NCI-H2171 (cell line): Measurements from ENCODE around the gene NR5A1.

Experiments used
- DNase-seq: peaks from one replicate; lab custom pipeline; 2025; lab: John Stamatoyannopoulos, UW

Gene NR5A1

GRCh38 chr9:124514125-124514524, 6.9 kb upstream of the NR5A1 start:
- DNase-seq, result no peak

- no peak for DNase-seq
These were observed 6.3 kb upstream of the NR5A1 start for GRCh38 chr9:124513376-124513994.

- DNase-seq, result no peak
These were observed 5.6 kb upstream of the NR5A1 start for GRCh38 chr9:124512806-124513204.

- DNase-seq, result no peak
These were observed 4.9 kb upstream of the NR5A1 start for GRCh38 chr9:124511891-124512805.

- DNase-seq, result no peak
These were observed 4.2 kb upstream of the NR5A1 start for GRCh38 chr9:124511426-124511840.

DNA sequence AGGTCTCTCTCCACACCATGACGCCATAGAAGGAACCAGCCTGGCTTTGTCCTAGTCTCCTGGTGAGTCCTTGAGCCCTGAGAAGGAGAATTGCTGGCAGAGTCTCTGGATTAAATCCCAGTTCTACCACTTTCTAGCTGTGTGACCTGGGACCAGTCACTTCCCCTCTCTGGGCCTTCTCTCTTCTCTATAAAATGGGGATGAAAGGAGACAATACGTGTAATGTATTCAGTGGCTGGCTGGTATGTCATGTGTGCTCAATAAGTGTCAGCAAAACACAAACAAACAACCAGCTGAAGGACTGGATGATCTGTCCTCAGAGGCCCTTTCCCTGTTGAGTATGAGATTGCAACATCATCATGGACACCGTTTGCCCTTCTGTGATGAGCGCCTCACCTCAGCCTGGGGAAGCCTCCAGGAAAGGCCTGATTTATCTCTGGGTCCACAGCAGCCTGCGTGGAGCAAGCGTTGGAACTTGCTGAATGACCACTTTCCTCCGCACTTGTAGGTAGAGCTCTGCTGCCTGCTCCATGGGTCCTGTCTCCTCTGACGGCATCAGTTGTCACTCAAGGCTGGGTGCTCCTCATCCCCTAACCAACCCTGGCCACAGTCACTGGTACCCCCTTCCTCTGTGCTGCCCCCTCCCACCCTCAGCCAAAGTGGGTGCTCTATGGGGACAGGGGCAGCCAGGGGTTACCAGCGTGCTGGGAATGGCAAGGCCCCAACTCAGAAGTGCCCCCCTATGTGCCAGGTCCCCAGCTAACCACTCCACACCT, 3.6 kb upstream of the NR5A1 start:
- DNase-seq, result no peak

DNA sequence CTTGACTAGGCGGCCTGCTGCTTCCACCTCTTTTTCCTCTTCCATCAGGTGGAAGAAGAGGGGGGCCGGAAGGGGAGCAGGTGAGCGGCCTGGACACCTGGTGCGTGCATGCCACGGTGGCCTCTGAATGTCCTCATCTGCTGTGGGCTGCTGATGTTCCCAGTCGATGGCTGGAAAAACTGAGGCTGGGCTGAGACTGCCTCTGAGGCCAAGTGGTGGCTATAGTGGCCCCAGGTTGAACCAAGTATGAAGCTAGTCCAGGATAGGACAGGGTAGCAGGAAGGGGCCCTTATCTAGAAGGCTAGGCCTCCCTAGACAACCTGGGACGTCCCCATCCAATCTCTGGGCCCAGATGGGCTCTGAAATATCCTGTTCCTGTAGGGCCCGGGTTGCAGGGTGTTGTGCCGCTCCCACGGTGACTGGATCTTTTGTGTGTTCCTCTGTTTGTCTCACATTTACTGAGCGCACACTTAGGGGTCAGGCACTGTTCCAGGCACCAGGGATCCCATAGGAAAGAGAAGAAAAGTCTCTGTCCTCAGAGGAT, 753 bp upstream of the NR5A1 start:
- DNase-seq, result no peak

- DNase-seq, result no peak
These were observed 766 bp downstream of the NR5A1 start for GRCh38 chr9:124506433-124506832.

DNA sequence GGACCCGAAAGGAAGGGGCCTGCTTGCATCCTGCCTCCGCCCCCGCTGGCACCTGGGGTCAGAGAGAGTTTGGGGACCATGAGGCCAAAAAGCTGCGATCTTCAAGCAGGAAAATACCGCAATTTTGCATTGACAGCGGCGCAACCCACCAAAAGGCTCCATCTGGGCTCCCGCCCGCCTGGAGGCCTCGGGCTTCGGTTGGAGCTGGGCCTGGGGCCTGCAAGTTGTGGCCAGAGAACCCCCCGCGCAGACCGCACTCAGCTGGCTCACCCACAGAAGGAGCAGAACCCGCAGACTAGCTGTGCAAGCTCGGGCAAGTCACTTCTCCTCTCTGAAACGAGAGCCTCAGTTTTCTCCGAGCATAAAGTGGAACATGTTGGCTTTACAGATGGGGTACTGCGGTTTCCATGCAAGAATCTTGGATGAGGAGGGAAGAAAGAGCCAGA, 1.3 kb downstream of the NR5A1 start:
- no peak for DNase-seq

- DNase-seq, result no peak
These were observed 1.9 kb downstream of the NR5A1 start for GRCh38 chr9:124505006-124505900.

GRCh38 chr9:124504530-124505005, 2.6 kb downstream of the NR5A1 start:
- DNase-seq, result no peak

DNA sequence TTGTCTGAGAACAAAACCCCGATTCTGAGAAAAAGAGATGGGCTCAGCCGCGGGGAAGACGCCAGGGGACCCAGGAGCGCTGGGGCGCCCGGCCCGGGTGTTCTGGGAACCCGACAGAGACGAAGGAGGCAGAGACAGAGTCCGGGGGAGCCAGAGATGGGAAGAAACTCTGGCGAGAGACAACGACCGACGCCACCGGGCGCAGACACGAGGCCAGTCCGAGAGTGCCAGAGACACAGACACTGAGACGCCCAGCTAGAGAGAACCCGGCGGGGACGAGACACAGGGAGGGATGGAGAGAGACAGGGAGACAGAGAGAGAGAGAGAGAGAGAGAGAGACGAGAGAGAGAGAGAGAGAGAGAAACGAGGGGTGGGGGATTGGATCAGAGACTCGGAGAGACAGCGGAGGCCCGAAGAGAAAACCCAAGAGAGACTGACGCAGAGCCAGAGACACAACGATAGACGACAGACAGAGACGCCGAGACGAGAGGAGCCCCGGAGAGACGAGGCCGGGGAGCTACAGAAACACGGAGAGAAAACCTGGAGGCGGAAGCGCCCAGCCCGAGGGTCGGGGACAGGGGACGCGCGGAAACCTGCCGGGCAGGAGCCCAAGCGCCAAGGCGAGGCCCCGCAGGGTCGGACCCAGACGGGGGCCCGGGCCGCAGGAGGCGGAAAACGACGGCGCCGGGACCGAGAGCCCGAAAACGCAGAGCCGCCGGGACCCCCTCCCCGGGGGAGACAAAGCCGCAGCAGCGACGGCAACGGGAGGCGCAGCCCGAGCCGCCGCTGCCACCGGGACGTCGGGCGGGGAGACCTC, 3.3 kb downstream of the NR5A1 start:
- no peak for DNase-seq

DNA sequence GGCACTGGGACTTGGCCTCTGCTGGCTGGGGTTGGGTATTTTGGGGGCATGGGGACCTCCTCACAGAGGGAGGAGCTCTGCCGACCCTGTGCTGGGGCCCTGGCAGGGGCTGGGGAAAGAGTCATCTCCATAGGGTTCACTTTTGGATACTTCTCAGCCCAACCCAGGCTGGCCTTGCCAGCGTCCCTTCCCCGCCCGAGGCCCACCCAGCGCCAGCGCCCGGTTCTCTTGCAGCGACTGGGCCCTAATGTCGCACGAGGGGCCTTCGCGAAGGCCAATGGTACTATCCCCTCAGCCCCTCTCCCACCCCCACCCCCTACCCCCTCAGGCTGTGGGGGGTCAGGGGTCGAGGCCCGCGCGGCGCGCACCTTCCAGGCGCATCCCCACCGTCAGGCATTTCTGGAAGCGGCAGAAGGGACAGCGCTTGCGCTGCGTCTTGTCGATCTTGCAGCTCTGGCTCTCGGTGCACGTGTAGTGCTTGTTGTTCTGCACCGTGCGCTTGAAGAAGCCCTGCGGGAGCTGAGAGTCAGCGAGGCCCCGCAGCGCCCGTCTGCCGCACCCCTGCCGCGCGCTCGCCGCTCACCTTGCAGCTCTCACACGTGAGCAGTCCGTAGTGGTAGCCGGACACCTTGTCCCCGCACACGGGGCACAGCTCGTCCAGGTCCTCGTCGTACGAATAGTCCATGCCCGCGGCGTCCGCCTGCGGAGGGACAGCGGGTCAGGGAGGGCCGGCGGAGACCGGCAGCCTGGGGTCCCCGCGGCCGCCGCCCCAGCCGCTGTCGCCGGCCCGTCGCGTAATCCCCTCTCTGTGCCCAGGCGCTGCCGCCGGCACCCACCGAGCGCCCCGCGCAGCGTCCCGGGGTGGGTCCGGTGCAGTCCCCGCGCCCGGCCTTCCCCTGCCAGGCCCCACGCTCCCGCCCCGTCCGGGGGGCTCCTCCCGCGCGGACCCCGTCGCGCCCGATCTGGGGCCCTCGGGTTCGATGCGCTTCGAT, 4.2 kb downstream of the NR5A1 start:
- DNase-seq, result no peak

GRCh38 chr9:124501771-124502320, 5.4 kb downstream of the NR5A1 start:
- no peak for DNase-seq

- no peak for DNase-seq
These were observed 6.2 kb downstream of the NR5A1 start for GRCh38 chr9:124500796-124501611.

DNA sequence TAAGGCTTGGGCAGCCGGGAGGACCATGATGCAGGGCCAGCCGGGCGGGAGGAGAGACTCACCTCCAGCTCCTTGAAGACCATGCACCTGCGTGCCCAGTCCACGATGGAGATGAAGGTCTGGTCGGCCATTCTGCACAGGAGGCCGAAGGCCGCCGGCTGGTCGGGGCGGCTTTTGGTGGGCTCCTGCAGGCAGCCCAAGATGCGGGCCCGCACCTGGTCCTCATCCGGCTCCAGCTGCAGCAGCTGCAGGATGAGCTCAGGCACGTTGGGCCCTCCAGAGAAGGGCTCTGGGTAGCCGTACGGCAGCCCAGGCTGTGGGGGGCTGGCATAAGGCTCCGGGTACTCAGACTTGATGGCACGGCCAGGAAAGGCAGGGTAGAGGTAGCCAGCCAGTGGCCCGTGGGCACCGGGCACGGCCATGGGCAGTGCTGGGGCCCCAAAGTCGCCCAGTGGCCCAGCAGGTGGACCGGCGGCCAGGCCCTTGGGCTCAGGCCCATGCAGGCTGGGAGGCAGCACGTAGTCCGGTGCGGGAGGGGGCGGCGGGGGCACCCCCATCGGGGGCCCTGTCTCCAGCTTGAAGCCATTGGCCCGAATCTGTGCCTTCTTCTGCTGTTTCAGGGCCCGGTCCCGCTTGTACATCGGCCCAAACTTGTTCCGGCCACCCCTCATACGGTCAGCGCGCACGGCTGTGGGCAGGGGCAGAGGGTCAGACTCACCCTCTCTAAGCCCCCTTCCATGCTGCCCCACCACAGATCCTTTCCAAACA, 7.0 kb downstream of the NR5A1 start:
- no peak for DNase-seq

GRCh38 chr9:124499216-124499615, 8.0 kb downstream of the NR5A1 start:
- no peak for DNase-seq
